Smooth muscle cell (in vitro differentiated cells): ENCODE results near the gene SH3BP5. TPM values are rescaled to one million over a fixed set of nuclear protein-coding genes. Genes with fewer than 3 reads are reported as not detected.

Source experiments
- DNase-seq: peaks from one replicate; lab custom pipeline; 2025; ENCODE audit not compliant: unreplicated experiment; lab: John Stamatoyannopoulos, UW
- H2AFZ ChIP-seq: fragments of 200-600 bp; sonication (generic); 2 replicates; pipeline ENCODE4 v1.6.0; 2016; ENCODE audit warnings: antibody characterized with exemption, low read depth, mild to moderate bottlenecking
- H3F3A ChIP-seq: fragments of 200-600 bp; sonication (generic); 2 replicates; pipeline ENCODE4 v1.6.0; 2017; ENCODE audit warnings: antibody characterized with exemption, low read depth
- H3K27ac ChIP-seq: fragments of 200-600 bp; sonication (generic); 2 replicates; pipeline ENCODE4 v1.5.1; 2016; ENCODE audit warnings: low read depth, mild to moderate bottlenecking
- H3K27me3 ChIP-seq: fragments of 200-600 bp; sonication (generic); 2 replicates; pipeline ENCODE4 v1.6.1; 2016; ENCODE audit warnings: low read depth, mild to moderate bottlenecking
- H3K36me3 ChIP-seq: fragments of 200-600 bp; sonication (generic); 2 replicates; pipeline ENCODE4 v1.5.1; 2016; ENCODE audit warnings: low read depth
- H3K4me1 ChIP-seq: fragments of 200-600 bp; sonication (generic); 2 replicates; pipeline ENCODE4 v1.5.1; 2016; ENCODE audit warnings: low read depth
- H3K4me2 ChIP-seq: fragments of 200-600 bp; sonication (generic); 2 replicates; pipeline ENCODE4 v1.6.0; 2016; ENCODE audit warnings: mild to moderate bottlenecking
- H3K4me3 ChIP-seq: fragments of 200-600 bp; sonication (generic); 2 replicates; pipeline ENCODE4 v1.5.1; 2016; ENCODE audit warnings: mild to moderate bottlenecking
- H3K79me2 ChIP-seq: fragments of 200-600 bp; sonication (generic); 2 replicates; pipeline ENCODE4 v1.6.0; 2016; ENCODE audit warnings: low read depth, mild to moderate bottlenecking
- H3K9ac ChIP-seq: fragments of 200-600 bp; sonication (generic); 2 replicates; pipeline ENCODE4 v1.6.0; 2016; ENCODE audit warnings: low read depth
- H3K9me3 ChIP-seq: fragments of 200-600 bp; sonication (generic); replicated peaks from 2 replicates; pipeline ENCODE4 v1.5.1; 2016; ENCODE audit warnings: low read depth
- H4K20me1 ChIP-seq: fragments of 200-600 bp; sonication (generic); 2 replicates; pipeline ENCODE4 v1.6.0; 2016; ENCODE audit warnings: low read depth
- WGBS: methylation state at CpG from one replicate; pipeline ENCODE4 v1.1.7; 2016; ENCODE audit warnings: low lambda C conversion rate; 5-methylcytosine and 5-hydroxymethylcytosine counted together
- polyA plus RNA-seq: library from polyadenylated mRNA; unstranded; fragments of >200 nt; fragmentation: Nextera tagmentation; extraction: Ambion mirVana; gene quantifications from 2 replicates; pipeline ENCODE4 v1.2.1, GENCODE V29; 2016
- total RNA-seq: library from RNA; depleted of rRNA; stranded (reverse); fragments of >200 nt; gene quantifications from 2 replicates; pipeline ENCODE4 v1.2.3, GENCODE V29; 2014
- TF ChIP-seq, protein P1 (sequence below): fragments of 200-600 bp; sonication (generic); IDR thresholded peaks from 2 replicates; pipeline ENCODE4 v1.5.1; 2017; ENCODE audit warnings: borderline replicate concordance, mild to moderate bottlenecking, antibody characterized with exemption; ENCODE audit not compliant: insufficient read depth, poor library complexity, severe bottlenecking

Gene SH3BP5
- total and polyA plus RNA-seq, 2 experiments from 2014 or later, result 10.7 to 12.7 TPM

- H3K4me1 ChIP-seq, result peaks cover 24% of the 10 kb centered on the region
- H3K27ac ChIP-seq, result no peak overlapping the region
- no peaks in the 10 kb centered on the region for H3K36me3 ChIP-seq
- no peak overlapping the region for H3K4me2 ChIP-seq
- H3K27me3 ChIP-seq, result no peaks in the 10 kb centered on the region
- peaks cover 14% of the 10 kb centered on the region for H3K79me2 ChIP-seq
- H4K20me1 ChIP-seq, result no peaks in the 10 kb centered on the region
- no peaks in the 10 kb centered on the region for H3F3A ChIP-seq
- no peak overlapping the region for H2AFZ ChIP-seq
- no peak overlapping the region for H3K4me3 ChIP-seq
- TF ChIP-seq, protein P1, sequence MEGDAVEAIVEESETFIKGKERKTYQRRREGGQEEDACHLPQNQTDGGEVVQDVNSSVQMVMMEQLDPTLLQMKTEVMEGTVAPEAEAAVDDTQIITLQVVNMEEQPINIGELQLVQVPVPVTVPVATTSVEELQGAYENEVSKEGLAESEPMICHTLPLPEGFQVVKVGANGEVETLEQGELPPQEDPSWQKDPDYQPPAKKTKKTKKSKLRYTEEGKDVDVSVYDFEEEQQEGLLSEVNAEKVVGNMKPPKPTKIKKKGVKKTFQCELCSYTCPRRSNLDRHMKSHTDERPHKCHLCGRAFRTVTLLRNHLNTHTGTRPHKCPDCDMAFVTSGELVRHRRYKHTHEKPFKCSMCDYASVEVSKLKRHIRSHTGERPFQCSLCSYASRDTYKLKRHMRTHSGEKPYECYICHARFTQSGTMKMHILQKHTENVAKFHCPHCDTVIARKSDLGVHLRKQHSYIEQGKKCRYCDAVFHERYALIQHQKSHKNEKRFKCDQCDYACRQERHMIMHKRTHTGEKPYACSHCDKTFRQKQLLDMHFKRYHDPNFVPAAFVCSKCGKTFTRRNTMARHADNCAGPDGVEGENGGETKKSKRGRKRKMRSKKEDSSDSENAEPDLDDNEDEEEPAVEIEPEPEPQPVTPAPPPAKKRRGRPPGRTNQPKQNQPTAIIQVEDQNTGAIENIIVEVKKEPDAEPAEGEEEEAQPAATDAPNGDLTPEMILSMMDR, result no peak
- H3K9me3 ChIP-seq, result no peaks in the 10 kb centered on the region
- no peak for DNase-seq
- H3K9ac ChIP-seq, result no peak overlapping the region
These were observed 1.5 kb upstream of the SH3BP5 start for GRCh38 chr3:15333956-15334263.

GRCh38 chr3:15333099-15333955 lies 941 bp upstream of the SH3BP5 start:
- DNase-seq, result no peak
- Histone ChIP-seq H3K9me3 (no peaks in the 10 kb centered on the region), H2AFZ (peak overlapping the region; percentile 99), H3K4me2 (peak overlapping the region; percentile 97), H3K4me3 (peak overlapping the region; percentile 92), H3K9ac (no peak overlapping the region), H3K36me3 (no peaks in the 10 kb centered on the region), H3K4me1 (peaks cover 24% of the 10 kb centered on the region), H3F3A (no peaks in the 10 kb centered on the region), H3K27me3 (no peaks in the 10 kb centered on the region), H3K27ac (no peak overlapping the region), H4K20me1 (no peaks in the 10 kb centered on the region), H3K79me2 (peaks cover 14% of the 10 kb centered on the region)
- WGBS, result 90% methylated on average over 10 of the region's 10 CpGs
- TF ChIP-seq, protein P1, result no peak

DNA sequence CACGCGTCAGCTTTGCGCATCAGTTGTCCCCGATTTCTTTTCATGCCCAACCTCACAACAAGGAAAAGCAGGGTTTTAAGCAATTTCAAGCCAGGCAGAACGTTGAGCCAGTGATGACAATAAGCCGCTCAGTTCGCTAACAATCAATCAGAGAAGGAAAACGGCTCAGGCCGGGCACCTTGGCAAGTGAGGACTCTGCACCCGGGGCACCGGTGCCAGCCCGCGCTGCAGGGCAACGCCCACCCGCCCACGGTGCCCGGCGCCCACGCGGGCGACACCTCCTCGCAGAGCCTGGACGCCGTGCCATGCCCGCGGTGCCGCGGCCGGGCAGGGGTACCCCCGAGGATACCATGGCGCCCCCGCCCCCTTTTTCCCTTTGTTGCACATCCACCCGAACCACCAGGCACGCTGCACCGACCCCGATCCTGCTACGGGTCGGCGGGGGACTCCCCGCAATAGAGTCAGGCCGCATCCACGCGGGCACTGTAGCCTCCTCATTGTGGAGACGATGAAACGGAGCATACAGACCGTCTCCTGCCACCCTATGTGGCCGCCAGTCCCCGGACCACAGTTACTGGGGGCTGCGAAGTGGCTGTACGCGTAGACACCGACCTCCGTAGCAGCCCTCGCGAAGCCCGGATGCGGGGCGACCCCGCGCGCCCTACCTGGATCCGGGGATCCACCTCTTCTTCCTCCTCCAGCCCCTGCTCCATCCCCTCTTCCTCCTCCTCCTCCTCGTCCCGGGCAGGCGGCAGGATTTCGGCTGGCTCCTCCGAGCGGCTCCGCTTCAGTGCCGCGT lies 581 bp downstream of the SH3BP5 start:
- peak overlapping the region; percentile 99 for H2AFZ ChIP-seq
- no peaks in the 10 kb centered on the region for H4K20me1 ChIP-seq
- TF ChIP-seq, protein P1, result no peak
- DNase-seq, result peak; percentile 54
- peaks cover 24% of the 10 kb centered on the region for H3K4me1 ChIP-seq
- H3K9me3 ChIP-seq, result no peaks in the 10 kb centered on the region
- peaks cover 21% of the 10 kb centered on the region for H3K79me2 ChIP-seq
- no peaks in the 10 kb centered on the region for H3F3A ChIP-seq
- H3K27ac ChIP-seq, result no peak overlapping the region
- H3K27me3 ChIP-seq, result no peaks in the 10 kb centered on the region
- H3K36me3 ChIP-seq, result no peaks in the 10 kb centered on the region
- peak overlapping the region; percentile 97 for H3K4me2 ChIP-seq
- WGBS, result 1% methylated on average over 70 of the region's 71 CpGs
- peak overlapping the region; percentile 92 for H3K4me3 ChIP-seq
- peak overlapping the region; percentile 65 for H3K9ac ChIP-seq
